GM12878 (cell line): ENCODE measurements around the gene KAZN. TPM values are rescaled to one million over a fixed set of nuclear protein-coding genes. Genes with fewer than 3 reads are reported as not detected.

Experiments used
- ATAC-seq: fragments of 200-7000 bp; cut with Tn5 transposase; 3 replicates; pipeline ENCODE4 v1.9.1; 2020; ENCODE audit warnings: mild to moderate bottlenecking, moderate library complexity
- BruUV-seq: library from RNA; stranded (reverse); fragments of 400-500 nt; replicated peaks from 2 replicates; lab custom pipeline; 2021; lab: Mats Ljungman, UMichigan
- CTCF ChIA-PET: fragments of 300-600 bp; sonication (Branson Sonifier 250); formaldehyde crosslinking; extraction: SDS; loops from one replicate; lab custom pipeline; 2021; ENCODE audit warnings: inconsistent platforms; lab: Yijun Ruan, JAX
- POLR2A ChIA-PET: fragments of 350-600 bp; formaldehyde crosslinking; extraction: SDS; loops from one replicate; lab custom pipeline; 2021; ENCODE audit warnings: inconsistent platforms; lab: Charles Lee
- RAD21 ChIA-PET: fragments of 300-600 bp; sonication (Branson Sonifier 250); formaldehyde crosslinking; loops from one replicate; lab custom pipeline; 2023; ENCODE audit warnings: antibody characterized with exemption; ENCODE audit not compliant: unreplicated experiment; lab: Charles Lee
- SMC1A ChIA-PET: fragments of 300-600 bp; sonication (Branson Sonifier 250); formaldehyde crosslinking; loops from one replicate; lab custom pipeline; 2023; ENCODE audit not compliant: unreplicated experiment, uncharacterized antibody; lab: Charles Lee
- DNase-seq: peaks from one replicate; pipeline ENCODE4 v3.0.0-alpha.2; 2011; ENCODE audit warnings: low read depth, low spot score
- FAIRE-seq: peaks from 3 replicates; lab custom pipeline; 2011; peaks lifted over from hg19 to GRCh38; lab: Jason Lieb, UNC
- H2AFZ ChIP-seq: 2 replicates; pipeline ENCODE4 v1.6.0; 2011; ENCODE audit warnings: low read depth, low read length, control low read depth; ENCODE audit not compliant: control insufficient read depth
- H3K27ac ChIP-seq: 2 replicates; pipeline ENCODE4 v1.5.1; 2011; ENCODE audit warnings: control low read depth; ENCODE audit not compliant: control insufficient read depth, insufficient read depth
- H3K27me3 ChIP-seq, 2 experiments: replicated peaks in 1 of 2; 2 replicates each; pipeline versions ENCODE4 v1.6.0 to v1.6.1; 2011; ENCODE audit warnings: low read length in 1 of 2; ENCODE audit not compliant: control insufficient read depth in 2 of 2, insufficient read depth in 2 of 2
- H3K36me3 ChIP-seq, 2 experiments: 2 replicates each; pipeline ENCODE4 v1.5.1; 2011; ENCODE audit warnings: low read length in 1 of 2; ENCODE audit not compliant: control insufficient read depth in 2 of 2, insufficient read depth in 2 of 2
- H3K4me1 ChIP-seq: 2 replicates; pipeline ENCODE4 v1.6.1; 2011; ENCODE audit warnings: mild to moderate bottlenecking, low read length, moderate library complexity, mixed read lengths; ENCODE audit not compliant: control insufficient read depth, insufficient read depth
- H3K4me2 ChIP-seq: 2 replicates; pipeline ENCODE4 v1.6.0; 2011; ENCODE audit warnings: control low read depth; ENCODE audit not compliant: control insufficient read depth, insufficient read depth
- H3K4me3 ChIP-seq: fragments of 200-600 bp; sonication (generic); 2 replicates; pipeline ENCODE4 v1.5.1; 2016
- H3K79me2 ChIP-seq: 2 replicates; pipeline ENCODE4 v1.6.0; 2011; ENCODE audit warnings: low read length; ENCODE audit not compliant: control insufficient read depth, insufficient read depth
- H3K9ac ChIP-seq: 2 replicates; pipeline ENCODE4 v1.8.0; 2011; ENCODE audit warnings: low read length, control low read depth, mixed read lengths; ENCODE audit not compliant: control insufficient read depth, insufficient read depth
- H3K9me3 ChIP-seq: replicated peaks from 3 replicates; pipeline ENCODE4 v1.5.1; 2011; ENCODE audit warnings: mild to moderate bottlenecking, low read length; ENCODE audit not compliant: control insufficient read depth, insufficient read depth
- H4K20me1 ChIP-seq: 2 replicates; pipeline ENCODE4 v1.6.0; 2011; ENCODE audit not compliant: control insufficient read depth, insufficient read depth
- CBFB ChIP-seq: IDR thresholded peaks from 2 replicates; pipeline ENCODE4 v1.6.1; 2016; ENCODE audit warnings: antibody characterized with exemption, low read depth
- CHD1 ChIP-seq: IDR thresholded peaks from 2 replicates; pipeline ENCODE4 v1.6.1; 2012; ENCODE audit warnings: low read depth, low read length, improper control_type of control experiment
- CREB1 ChIP-seq: IDR thresholded peaks from 2 replicates; pipeline ENCODE4 v1.6.1; 2012; ENCODE audit warnings: low read depth, mild to moderate bottlenecking, inconsistent platforms
- EGR1 ChIP-seq, 2 experiments: IDR thresholded peaks; 1 replicate in 1 of 2; 2 replicates in 1 of 2; pipeline ENCODE4 v1.6.1; 2011 to 2012; ENCODE audit warnings: low read depth in 2 of 2, low read length in 2 of 2, borderline replicate concordance in 1 of 2, mild to moderate bottlenecking in 1 of 2, moderate library complexity in 1 of 2
- EZH2 ChIP-seq: IDR thresholded peaks from 2 replicates; pipeline ENCODE4 v1.6.1; 2012; ENCODE audit warnings: low read depth, mild to moderate bottlenecking, control low read depth, inconsistent platforms, low read length, borderline replicate concordance; ENCODE audit not compliant: control insufficient read depth
- FOXM1 ChIP-seq: IDR thresholded peaks from 2 replicates; pipeline ENCODE4 v1.6.1; 2012; ENCODE audit warnings: low read depth, mild to moderate bottlenecking, inconsistent platforms, low read length, moderate library complexity
- NFXL1 ChIP-seq: fragments of 450-650 bp; IDR thresholded peaks from 2 replicates; pipeline ENCODE4 v1.6.1; 2017; ENCODE audit warnings: antibody characterized with exemption, mild to moderate bottlenecking, borderline replicate concordance
- NRF1 ChIP-seq: conservative IDR thresholded peaks from 2 replicates; pipeline ENCODE4 v1.6.1; 2011; ENCODE audit warnings: mild to moderate bottlenecking, low read depth, low read length, improper control_type of control experiment
- SMC3 ChIP-seq: IDR thresholded peaks from 2 replicates; pipeline ENCODE4 v1.6.1; 2011; ENCODE audit warnings: low read length, improper control_type of control experiment, borderline replicate concordance
- SPI1 ChIP-seq: IDR thresholded peaks from 2 replicates; pipeline ENCODE4 v1.6.1; 2011; ENCODE audit warnings: low read depth, mild to moderate bottlenecking, low read length, moderate library complexity, borderline replicate concordance; ENCODE audit not compliant: insufficient read depth
- SRF ChIP-seq, 2 experiments: IDR thresholded peaks; 2 replicates each; pipeline ENCODE4 v1.6.1; 2011; ENCODE audit warnings: low read depth in 2 of 2, low read length in 2 of 2, mild to moderate bottlenecking in 1 of 2, moderate library complexity in 1 of 2
- ZBED1 ChIP-seq: IDR thresholded peaks from 2 replicates; pipeline ENCODE4 v1.6.1; 2016; ENCODE audit warnings: borderline replicate concordance
- WGBS: methylation state at CpG from one replicate; pipeline ENCODE4 v1.1.6; 2016; ENCODE audit warnings: low lambda C conversion rate; ENCODE audit not compliant: insufficient replicate concordance, insufficient coverage; ENCODE audit errors: missing lambda C conversion rate; 5-methylcytosine and 5-hydroxymethylcytosine counted together
- in situ Hi-C: fragments of 300-500 bp; cut with MboI; formaldehyde crosslinking; loops from 9 replicates; pipeline ENCODE4 v1.14.3; 2018; ENCODE audit warnings: mixed read lengths
- intact Hi-C: fragments of 100-400 bp; cut with micrococcal nuclease; formaldehyde crosslinking; loops from one replicate; pipeline ENCODE4 v1.14.2; 2022; ENCODE audit not compliant: unreplicated experiment
- polyA plus RNA-seq, 11 experiments: library from polyadenylated mRNA; depleted of rRNA in 4 of 11; unstranded in 6 of 11; stranded (reverse) in 5 of 11; fragments of >200 nt; fragmentation: Nextera tagmentation in 4 of 11; fragmentation: Illumina TruSeq in 1 of 11; extraction: Ambion mirVana in 4 of 11; extraction: Trizol in 1 of 11; gene quantifications; 1 replicate in 1 of 11; 2 replicates in 10 of 11; pipeline versions ENCODE4 v1.2.1 to v1.2.3, GENCODE V29; 2011 to 2016; ENCODE audit warnings: inconsistent platforms in 2 of 11, missing spikeins in 2 of 11, low read depth in 1 of 11
- total RNA-seq, 4 experiments: library from RNA; depleted of rRNA in 3 of 4; stranded (reverse); fragments of >200 nt in 3 of 4; fragmentation: Illumina TruSeq in 1 of 4; extraction: Trizol in 1 of 4; gene quantifications; 2 replicates each; pipeline versions ENCODE4 v1.2.1 to v1.2.3, GENCODE V29; 2013 to 2021
- TF ChIP-seq, protein P1 (sequence below): fragments of 450-650 bp; IDR thresholded peaks from 2 replicates; pipeline ENCODE4 v1.6.1; 2017; ENCODE audit warnings: mild to moderate bottlenecking, moderate library complexity
- TF ChIP-seq, protein P2 (sequence below): IDR thresholded peaks from 2 replicates; pipeline ENCODE4 v1.6.1; 2012; ENCODE audit warnings: low read depth, low read length, improper control_type of control experiment
- TF ChIP-seq, protein P3 (sequence below): IDR thresholded peaks from 2 replicates; pipeline ENCODE4 v1.6.1; 2012; ENCODE audit warnings: low read depth, low read length, improper control_type of control experiment

KAZN gene
- total and polyA plus RNA-seq, 10 of the 15 experiments (the other 5 are each of a cell fraction or from before 2014, with no cell fraction given): 0.72 to 4.0 (median 1.2) TPM

DNA sequence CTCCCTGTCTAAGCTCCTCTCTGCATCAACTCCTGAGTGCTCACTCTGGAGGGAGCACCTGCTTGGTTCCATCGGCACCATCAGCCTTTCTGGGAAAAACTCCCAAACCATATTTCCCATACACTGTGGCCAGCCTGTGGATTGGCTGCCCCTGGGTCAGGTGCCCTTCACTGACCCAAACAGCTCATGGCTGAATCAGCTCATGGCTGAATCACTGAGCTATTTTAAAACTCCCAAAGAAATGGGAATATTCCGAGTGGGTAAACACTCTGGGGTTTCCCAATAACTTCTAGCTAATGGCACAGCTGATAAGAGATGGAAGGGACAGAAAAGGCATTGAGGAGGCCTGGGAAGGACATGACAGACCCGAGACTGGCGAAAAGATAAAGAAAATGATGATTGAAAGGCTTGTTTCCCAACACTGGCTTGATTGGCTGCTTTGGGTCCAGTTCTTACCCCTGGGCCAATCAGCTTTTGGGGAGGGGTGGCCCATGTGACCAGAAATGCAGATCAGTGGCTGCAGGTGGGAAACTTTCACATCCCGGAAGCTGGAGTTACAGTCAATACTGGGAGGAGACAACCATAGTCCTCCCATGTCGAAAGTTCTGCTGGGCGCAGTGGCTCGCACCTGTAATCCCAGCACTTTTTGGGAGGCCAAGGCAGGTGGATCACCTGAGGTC is 37.3 kb upstream of the KAZN start:
- POLR2A ChIA-PET: interaction anchor here (0.8 kb wide), 1 partner anchor 206 kb away, joined by 3 read pairs; no protein-coding TSS in a partner anchor
- Histone ChIP-seq H4K20me1 (no peaks in the 10 kb centered on the region), H3K79me2 (no peaks in the 10 kb centered on the region), H3K4me3 (no peak overlapping the region), H3K9ac (no peak overlapping the region), H3K4me2 (no peak overlapping the region), H3K27me3 (no peaks in the 10 kb centered on the region), H3K9me3 (no peaks in the 10 kb centered on the region), H2AFZ (no peak overlapping the region), H3K36me3 (no peaks in the 10 kb centered on the region), H3K4me1 (no peaks in the 10 kb centered on the region), H3K27ac (no peak overlapping the region)
- CTCF ChIA-PET: no interaction called here
- intact Hi-C loops: no loop called here
- no peak for DNase-seq
- ATAC-seq: no peak
- 60% methylated on average over 8 of the region's 8 CpGs for WGBS
- in situ Hi-C loops: no loop called here
- RAD21 ChIA-PET: no interaction called here
- FAIRE-seq: no peak
- SMC1A ChIA-PET: no interaction called here
- BruUV-seq: no TSS peak
- no peak for TF ChIP-seq CHD1
- TF ChIP-seq, protein P1, sequence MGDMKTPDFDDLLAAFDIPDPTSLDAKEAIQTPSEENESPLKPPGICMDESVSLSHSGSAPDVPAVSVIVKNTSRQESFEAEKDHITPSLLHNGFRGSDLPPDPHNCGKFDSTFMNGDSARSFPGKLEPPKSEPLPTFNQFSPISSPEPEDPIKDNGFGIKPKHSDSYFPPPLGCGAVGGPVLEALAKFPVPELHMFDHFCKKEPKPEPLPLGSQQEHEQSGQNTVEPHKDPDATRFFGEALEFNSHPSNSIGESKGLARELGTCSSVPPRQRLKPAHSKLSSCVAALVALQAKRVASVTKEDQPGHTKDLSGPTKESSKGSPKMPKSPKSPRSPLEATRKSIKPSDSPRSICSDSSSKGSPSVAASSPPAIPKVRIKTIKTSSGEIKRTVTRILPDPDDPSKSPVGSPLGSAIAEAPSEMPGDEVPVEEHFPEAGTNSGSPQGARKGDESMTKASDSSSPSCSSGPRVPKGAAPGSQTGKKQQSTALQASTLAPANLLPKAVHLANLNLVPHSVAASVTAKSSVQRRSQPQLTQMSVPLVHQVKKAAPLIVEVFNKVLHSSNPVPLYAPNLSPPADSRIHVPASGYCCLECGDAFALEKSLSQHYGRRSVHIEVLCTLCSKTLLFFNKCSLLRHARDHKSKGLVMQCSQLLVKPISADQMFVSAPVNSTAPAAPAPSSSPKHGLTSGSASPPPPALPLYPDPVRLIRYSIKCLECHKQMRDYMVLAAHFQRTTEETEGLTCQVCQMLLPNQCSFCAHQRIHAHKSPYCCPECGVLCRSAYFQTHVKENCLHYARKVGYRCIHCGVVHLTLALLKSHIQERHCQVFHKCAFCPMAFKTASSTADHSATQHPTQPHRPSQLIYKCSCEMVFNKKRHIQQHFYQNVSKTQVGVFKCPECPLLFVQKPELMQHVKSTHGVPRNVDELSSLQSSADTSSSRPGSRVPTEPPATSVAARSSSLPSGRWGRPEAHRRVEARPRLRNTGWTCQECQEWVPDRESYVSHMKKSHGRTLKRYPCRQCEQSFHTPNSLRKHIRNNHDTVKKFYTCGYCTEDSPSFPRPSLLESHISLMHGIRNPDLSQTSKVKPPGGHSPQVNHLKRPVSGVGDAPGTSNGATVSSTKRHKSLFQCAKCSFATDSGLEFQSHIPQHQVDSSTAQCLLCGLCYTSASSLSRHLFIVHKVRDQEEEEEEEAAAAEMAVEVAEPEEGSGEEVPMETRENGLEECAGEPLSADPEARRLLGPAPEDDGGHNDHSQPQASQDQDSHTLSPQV: no peak
- TF ChIP-seq EGR1 (IDR thresholded peaks at IDR 0.05; ENCODE audit: borderline replicate concordance in 1 of 2, low read depth in 2 of 2, low read length in 2 of 2): no peak
- TF ChIP-seq CBFB: no peak
- TF ChIP-seq, protein P2, sequence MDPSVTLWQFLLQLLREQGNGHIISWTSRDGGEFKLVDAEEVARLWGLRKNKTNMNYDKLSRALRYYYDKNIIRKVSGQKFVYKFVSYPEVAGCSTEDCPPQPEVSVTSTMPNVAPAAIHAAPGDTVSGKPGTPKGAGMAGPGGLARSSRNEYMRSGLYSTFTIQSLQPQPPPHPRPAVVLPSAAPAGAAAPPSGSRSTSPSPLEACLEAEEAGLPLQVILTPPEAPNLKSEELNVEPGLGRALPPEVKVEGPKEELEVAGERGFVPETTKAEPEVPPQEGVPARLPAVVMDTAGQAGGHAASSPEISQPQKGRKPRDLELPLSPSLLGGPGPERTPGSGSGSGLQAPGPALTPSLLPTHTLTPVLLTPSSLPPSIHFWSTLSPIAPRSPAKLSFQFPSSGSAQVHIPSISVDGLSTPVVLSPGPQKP: no peak
- no peak for TF ChIP-seq EZH2
- TF ChIP-seq NFXL1: no peak
- TF ChIP-seq, protein P3, sequence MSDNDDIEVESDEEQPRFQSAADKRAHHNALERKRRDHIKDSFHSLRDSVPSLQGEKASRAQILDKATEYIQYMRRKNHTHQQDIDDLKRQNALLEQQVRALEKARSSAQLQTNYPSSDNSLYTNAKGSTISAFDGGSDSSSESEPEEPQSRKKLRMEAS: no peak
- TF ChIP-seq SRF (IDR thresholded peaks at IDR 0.05; ENCODE audit: low read depth in 2 of 2, low read length in 2 of 2): no peak
- TF ChIP-seq NRF1: no peak
- no peak for TF ChIP-seq FOXM1
- no peak for TF ChIP-seq SMC3
- TF ChIP-seq SPI1: no peak
- TF ChIP-seq ZBED1: no peak
- TF ChIP-seq CREB1: no peak
